Upper lobe of left lung (tissue), 4 donors: ENCODE measurements around the gene LENEP.

Experiments
- CTCF ChIP-seq, 6 experiments: fragments of 450-650 bp in 4 of 6; fragments of 200-600 bp in 2 of 6; sonication (generic) in 2 of 6; IDR thresholded peaks; one replicate each; pipeline ENCODE4 v1.5.1; 2016 to 2019; ENCODE audit warnings: antibody characterized with exemption in 6 of 6
- EP300 ChIP-seq, 4 donors: sonication (generic); formaldehyde crosslinking; IDR thresholded peaks; one replicate each; pipeline ENCODE4 v1.5.1; 2017; ENCODE audit warnings: antibody characterized with exemption in 4 of 4, control low read depth in 2 of 4
- POLR2A ChIP-seq, 4 donors: fragments of 450-650 bp; IDR thresholded peaks; one replicate each; pipeline ENCODE4 v1.5.1; 2016 to 2017; ENCODE audit warnings: antibody characterized with exemption in 4 of 4, mild to moderate bottlenecking in 2 of 4
- POLR2AphosphoS5 ChIP-seq, 2 donors: sonication (generic); formaldehyde crosslinking; IDR thresholded peaks; one replicate each; pipeline ENCODE4 v1.5.1; 2017; ENCODE audit warnings: antibody characterized with exemption in 2 of 2

GRCh38 chr1:155032886-155033285, 39.5 kb downstream of the LENEP start:
- TF ChIP-seq POLR2AphosphoS5 (IDR thresholded peaks at IDR 0.05) (no peak), CTCF (IDR thresholded peaks at IDR 0.05) (no peak), EP300 (IDR thresholded peaks at IDR 0.05) (no peak), POLR2A (IDR thresholded peaks at IDR 0.05) (no peak)
